ENCODE results near the gene DAPK3.

DAPK3 gene

DNA sequence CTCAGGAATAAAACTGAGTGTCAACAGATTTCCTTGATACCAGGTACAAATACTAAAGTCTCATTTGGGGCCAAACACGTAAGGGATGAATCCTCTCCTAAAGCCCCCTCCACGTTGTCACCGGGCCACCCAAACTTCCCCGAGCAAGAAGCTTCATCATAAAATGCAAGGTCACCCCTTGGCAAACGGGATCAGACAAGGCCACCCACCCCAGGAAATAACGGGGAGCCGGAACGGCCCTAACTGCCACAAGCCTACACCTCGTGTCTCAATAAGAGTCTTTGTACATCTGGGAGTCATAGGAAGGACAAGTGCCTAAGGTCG, 13.6 kb upstream of the DAPK3 start:
- DNase-seq (ENCODE audit: low spot score in 2 of 2), result no peak
- Mint-ChIP-seq H3K36me3 (peaks cover 77% of the 10 kb centered on the region), H3K4me1 (peaks cover 49% of the 10 kb centered on the region), H3K4me3 (peak overlapping the region; percentile 96), H3K27ac (peak overlapping the region; percentile 99), H3K9me3 (no peaks in the 10 kb centered on the region)
- no peak for ATAC-seq

DNA sequence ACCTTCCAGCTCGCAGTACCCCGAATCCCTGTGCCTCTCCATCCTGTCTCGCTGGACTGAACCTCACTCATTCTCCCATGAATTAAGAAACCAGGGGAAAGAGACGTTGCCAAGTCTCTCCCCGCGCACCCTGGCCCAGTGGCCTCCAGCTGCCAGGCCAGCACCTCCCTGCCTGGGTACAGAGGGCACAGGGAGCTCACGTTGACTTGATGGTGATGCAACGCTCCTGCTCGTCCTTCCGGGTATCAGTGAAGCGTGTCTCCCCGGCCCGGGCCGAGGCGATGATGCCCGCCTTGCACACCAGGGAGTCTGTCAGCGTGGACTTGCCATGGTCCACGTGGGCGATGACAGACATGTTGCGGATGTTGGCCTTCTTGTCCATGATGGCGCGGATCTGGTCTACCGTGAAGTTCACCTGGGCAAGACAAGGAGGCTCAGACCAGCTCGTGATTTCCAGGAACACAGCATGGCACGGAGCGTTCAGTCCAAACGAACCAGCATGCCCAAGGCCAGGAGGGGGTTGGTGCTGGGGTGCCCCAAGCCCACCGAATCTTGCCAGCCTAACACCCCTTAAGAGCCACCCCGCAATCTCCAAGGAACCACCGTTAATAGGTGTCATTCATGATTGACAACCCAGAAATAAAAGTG, 13.2 kb upstream of the DAPK3 start:
- Mint-ChIP-seq H3K4me3 (peak overlapping the region; percentile 96), H3K27ac (peak overlapping the region; percentile 99), H3K9me3 (no peaks in the 10 kb centered on the region), H3K4me1 (peaks cover 54% of the 10 kb centered on the region), H3K36me3 (peaks cover 82% of the 10 kb centered on the region)
- DNase-seq (ENCODE audit: low spot score in 2 of 2), result peak in 1 of 2 donors; percentile 58
- peak; percentile 2 for ATAC-seq

DNA sequence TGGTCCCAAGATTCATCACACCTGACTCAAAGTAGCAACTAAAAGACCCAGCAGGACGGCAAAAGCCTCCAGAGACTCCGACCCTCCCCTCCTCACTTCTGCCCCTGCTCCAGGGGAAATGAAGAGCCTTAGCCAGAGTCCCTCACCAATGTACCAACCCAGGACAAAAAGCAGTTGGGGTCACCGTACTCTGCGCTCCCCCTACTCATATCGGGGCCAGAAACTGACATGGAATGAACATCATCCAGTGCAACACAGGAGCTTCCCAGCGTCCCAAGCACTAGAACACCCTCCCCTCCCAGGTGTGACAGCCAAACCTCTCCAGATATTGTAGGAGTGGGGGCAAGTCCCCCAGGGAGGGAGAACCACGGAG, 12.6 kb upstream of the DAPK3 start:
- ATAC-seq (no peak), DNase-seq (ENCODE audit: low spot score in 2 of 2) (no peak)
- peak overlapping the region; percentile 96 for H3K4me3 Mint-ChIP-seq
- H3K27ac Mint-ChIP-seq, result peak overlapping the region; percentile 99
- H3K9me3 Mint-ChIP-seq, result no peaks in the 10 kb centered on the region
- H3K4me1 Mint-ChIP-seq, result peaks cover 55% of the 10 kb centered on the region
- peaks cover 88% of the 10 kb centered on the region for H3K36me3 Mint-ChIP-seq

DNA sequence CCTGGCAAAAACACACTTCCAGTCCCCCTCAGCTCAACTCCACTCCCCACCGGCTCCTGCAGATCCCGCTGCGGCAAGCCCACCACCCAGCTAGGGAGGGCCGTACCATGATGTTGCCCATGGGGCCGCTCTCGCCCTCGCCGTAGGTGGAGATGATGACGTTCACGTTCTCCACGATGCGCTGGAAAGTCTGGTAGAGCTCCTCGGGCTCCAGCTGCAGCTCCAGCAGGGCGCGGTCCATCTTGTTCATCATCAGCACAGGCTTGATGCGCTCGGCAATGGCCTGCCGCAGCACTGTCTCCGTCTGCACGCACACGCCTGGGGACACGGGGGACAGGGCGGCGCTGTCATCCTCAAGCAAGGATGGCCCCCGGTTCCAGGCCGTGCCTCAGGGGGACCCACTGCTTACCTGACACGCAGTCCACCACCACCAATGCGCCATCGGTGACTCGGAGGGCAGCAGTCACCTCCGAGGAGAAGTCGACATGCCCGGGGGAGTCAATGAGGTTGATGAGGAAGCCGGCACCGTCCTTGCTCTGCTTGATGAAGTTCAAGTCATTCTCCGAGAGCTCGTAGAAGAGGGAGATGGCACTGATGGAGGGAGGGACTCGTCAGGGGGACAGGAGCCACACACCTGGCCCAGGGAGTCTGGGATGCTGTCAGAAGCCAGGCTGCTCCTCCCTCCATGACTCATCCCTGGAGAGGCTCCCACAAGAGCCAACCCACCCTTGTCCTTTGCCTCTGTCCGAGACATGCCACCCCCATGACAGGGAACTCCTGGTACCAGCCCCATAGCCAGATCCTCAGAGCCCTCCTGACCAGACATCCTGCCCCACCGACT, 12.0 kb upstream of the DAPK3 start:
- DNase-seq (ENCODE audit: low spot score in 2 of 2) (peak in 1 of 2 donors; percentile 52), ATAC-seq (peak; percentile 4)
- H3K27ac Mint-ChIP-seq, result peak overlapping the region; percentile 99
- peaks cover 60% of the 10 kb centered on the region for H3K4me1 Mint-ChIP-seq
- H3K4me3 Mint-ChIP-seq, result peak overlapping the region; percentile 96
- no peaks in the 10 kb centered on the region for H3K9me3 Mint-ChIP-seq
- peaks cover 91% of the 10 kb centered on the region for H3K36me3 Mint-ChIP-seq

DNA sequence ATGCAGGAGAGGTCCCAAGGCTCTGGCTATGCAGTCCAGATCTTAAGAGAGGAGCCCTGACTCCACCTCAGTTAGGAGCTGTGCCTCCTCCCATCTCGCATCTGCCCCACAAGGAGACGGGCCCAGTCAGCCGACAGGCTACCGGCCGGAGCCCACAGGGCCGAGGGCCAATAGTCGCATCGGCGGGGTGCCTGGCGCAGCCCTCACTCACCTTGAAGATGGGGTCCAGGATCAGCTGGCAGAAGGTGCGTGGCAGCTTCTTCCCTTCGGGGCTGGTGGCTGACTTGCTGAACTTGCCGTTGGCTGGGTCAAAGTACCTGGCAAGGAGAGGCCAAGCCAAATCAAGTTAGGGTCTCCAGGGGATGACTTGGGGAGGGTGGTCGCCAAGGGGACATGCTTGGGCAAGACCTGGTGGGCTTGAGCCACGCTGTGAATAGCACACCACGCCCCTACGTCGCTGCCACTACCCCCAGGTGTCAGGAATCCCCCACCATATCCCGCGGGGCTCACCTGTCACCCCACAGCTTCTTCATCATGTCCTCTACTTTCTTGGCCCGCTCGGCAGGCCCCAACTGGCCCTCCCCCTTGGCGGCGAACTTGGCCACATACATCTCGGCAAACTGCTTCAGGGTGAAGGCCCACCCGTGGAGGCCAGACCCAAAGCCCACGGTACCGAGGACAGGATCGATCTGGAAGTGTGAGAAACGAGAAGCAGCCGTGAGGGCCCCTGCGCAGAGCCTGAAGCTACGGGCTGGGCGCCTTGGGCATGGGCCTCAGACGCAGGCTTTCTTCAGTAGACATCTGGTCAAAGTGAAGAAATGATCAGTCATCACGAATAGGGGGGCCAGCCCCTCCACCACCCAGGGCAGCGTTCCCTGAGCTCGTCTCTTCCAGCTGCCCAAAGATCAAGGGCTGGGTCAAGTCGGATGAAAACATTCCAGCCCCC, 11.1 kb upstream of the DAPK3 start:
- peaks cover 66% of the 10 kb centered on the region for H3K4me1 Mint-ChIP-seq
- peak overlapping the region; percentile 96 for H3K4me3 Mint-ChIP-seq
- H3K9me3 Mint-ChIP-seq, result no peaks in the 10 kb centered on the region
- peaks cover 93% of the 10 kb centered on the region for H3K36me3 Mint-ChIP-seq
- no peak for ATAC-seq
- DNase-seq (ENCODE audit: low spot score in 2 of 2), result peak in 1 of 2 donors; percentile 49
- H3K27ac Mint-ChIP-seq, result peak overlapping the region; percentile 99

DNA sequence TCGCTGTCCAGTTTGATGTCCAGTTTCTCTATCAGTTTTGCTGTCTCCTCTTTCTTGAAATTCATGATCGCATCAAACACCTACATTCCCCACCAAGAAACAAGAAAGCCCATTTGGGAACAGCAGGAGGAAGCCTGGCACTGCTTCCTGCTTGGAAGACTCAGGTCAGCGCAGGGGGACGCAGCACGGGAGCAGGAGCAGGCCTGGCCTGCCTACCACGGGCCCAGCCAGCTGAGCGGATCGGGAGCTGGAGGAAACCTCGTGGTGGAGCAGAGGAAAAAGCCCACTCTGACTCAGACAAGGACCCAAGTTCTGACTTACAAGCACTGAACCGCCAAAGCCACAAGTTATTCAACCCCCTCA, 10.5 kb upstream of the DAPK3 start:
- DNase-seq (ENCODE audit: low spot score in 2 of 2) (peak in 1 of 2 donors; percentile 49), ATAC-seq (no peak)
- Mint-ChIP-seq H3K36me3 (peaks cover 94% of the 10 kb centered on the region), H3K4me1 (peaks cover 63% of the 10 kb centered on the region), H3K27ac (peak overlapping the region; percentile 99), H3K9me3 (no peaks in the 10 kb centered on the region), H3K4me3 (peak overlapping the region; percentile 96)

DNA sequence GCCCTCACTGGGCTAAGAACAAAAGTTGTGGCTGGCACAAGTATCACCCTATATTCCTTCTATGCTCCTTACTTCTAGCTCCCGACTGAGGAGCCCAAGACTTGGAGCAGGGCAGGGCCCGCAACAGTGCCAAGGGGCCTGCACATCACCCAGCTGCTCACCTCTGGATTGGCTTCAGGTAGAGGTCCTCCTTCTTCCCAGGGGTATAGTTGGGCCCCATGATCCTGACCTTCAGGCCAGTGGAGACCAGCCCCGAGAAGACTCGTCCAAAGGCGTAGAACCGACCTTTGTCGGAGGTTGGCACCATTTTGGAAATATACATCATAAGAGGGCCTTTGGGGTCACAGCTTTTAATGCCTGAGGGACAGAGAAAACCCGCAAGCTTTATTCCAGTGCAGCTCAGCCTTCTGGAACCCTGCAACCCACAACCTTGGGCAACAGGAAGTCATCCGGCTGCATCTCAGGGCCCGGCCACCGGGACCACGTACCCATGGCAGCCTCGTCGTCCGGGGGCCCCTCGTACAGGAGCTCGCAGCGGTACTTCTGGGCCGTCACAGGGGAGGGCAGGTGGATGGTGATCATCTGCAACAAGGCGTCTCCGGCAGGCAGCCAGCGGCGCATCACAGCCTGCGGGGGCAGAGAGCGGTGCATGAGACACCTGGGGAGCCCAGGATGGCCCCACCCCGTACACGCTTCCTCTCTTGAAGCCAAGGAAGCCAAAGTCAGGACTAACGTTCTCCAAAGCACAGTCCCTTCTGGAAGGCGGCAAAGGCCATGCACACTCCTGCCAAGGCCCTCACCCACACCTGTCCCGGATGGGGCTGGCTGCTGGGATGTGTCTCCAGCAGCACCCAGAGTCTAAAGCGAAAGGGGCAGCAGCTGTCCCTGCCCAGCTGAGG, 9.7 kb upstream of the DAPK3 start:
- Mint-ChIP-seq H3K4me1 (peaks cover 61% of the 10 kb centered on the region), H3K4me3 (peak overlapping the region; percentile 96), H3K36me3 (peaks cover 100% of the 10 kb centered on the region), H3K27ac (peak overlapping the region; percentile 99), H3K9me3 (no peaks in the 10 kb centered on the region)
- peak in 1 of 2 donors; percentile 49 for DNase-seq (ENCODE audit: low spot score in 2 of 2)
- no peak for ATAC-seq

DNA sequence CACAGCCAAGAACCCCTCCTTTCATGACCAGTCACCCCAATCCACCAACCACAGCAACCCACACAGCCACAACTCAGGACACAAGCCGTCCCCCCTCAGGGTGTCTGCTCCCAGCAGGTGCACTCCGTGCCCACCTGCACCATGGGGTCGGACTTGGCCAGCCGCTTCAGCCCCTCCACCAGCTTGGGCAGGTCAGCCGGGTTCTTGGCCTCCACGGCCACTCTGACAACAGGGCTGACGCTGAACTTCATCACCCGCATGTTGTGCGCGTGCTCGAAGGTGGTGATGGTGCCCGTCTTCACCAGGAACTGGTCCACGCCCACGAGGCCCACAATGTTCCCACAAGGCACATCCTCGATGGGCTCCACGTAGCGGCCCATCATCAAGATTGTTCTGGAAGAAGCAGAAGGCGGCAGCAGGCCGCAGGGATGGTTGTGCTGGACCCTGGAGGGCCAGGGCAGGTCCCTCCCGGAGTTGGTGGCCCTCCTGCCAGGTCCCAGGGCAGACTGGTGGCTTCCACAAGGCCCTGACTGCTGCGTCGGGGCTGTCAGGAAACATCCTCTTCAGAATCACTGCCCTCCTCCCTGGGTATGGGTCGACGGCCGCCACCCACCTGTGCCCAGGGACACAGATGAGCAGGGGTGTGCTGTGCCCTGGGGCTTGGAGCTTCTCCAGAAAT, 8.9 kb upstream of the DAPK3 start:
- peak in 1 of 2 donors; percentile 48 for DNase-seq (ENCODE audit: low spot score in 2 of 2)
- Mint-ChIP-seq H3K4me1 (peaks cover 60% of the 10 kb centered on the region), H3K4me3 (no peak overlapping the region), H3K27ac (peak overlapping the region; percentile 99), H3K36me3 (peaks cover 100% of the 10 kb centered on the region), H3K9me3 (no peaks in the 10 kb centered on the region)
- peak; percentile 1 for ATAC-seq

DNA sequence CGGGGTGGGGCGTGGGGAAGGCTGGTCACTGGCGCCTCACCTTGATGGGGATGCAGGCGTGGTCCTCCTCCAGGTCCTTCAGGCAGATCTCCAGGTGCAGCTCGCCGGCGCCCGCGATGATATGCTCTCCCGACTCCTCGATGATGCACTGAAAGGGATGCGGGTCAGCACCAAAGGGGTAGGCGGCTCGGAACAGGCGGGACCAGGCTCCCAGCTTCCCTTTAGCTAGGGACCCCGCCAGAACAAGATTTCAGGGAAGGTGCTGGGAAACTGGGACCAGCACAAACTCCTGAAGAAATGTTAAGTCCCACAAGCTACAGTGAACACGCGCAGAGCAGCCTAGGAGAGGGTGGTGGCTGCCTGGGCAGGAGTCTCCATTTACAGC, 8.4 kb upstream of the DAPK3 start:
- H3K4me1 Mint-ChIP-seq, result peaks cover 54% of the 10 kb centered on the region
- no peak overlapping the region for H3K4me3 Mint-ChIP-seq
- DNase-seq (ENCODE audit: low spot score in 2 of 2) (peak in 1 of 2 donors; percentile 48), ATAC-seq (no peak)
- no peaks in the 10 kb centered on the region for H3K9me3 Mint-ChIP-seq
- H3K36me3 Mint-ChIP-seq, result peaks cover 97% of the 10 kb centered on the region
- H3K27ac Mint-ChIP-seq, result peak overlapping the region; percentile 99

DNA sequence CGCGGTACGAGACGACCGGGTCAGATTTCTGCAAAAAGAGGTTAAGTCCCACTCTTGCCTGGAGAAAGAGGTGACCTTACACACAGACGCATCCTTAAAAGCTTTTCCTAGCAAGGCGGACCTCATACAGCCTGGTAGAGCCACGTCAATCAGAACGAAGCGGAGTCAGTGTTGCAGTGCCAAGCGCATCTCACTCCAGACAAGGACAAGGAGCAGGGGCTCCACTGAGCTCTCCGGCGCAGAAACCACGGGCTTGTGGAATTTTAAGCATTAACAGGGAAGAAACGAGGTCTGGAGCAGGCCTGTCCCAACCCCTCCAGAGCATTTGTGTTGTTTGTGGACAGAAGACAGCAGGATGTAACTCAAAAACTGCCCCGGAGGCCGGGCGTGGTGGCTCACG, 7.2 kb upstream of the DAPK3 start:
- DNase-seq (ENCODE audit: low spot score in 2 of 2) (no peak), ATAC-seq (no peak)
- Mint-ChIP-seq H3K36me3 (peaks cover 85% of the 10 kb centered on the region), H3K4me1 (peaks cover 43% of the 10 kb centered on the region), H3K27ac (peak overlapping the region; percentile 99), H3K9me3 (no peaks in the 10 kb centered on the region), H3K4me3 (no peak overlapping the region)

DNA sequence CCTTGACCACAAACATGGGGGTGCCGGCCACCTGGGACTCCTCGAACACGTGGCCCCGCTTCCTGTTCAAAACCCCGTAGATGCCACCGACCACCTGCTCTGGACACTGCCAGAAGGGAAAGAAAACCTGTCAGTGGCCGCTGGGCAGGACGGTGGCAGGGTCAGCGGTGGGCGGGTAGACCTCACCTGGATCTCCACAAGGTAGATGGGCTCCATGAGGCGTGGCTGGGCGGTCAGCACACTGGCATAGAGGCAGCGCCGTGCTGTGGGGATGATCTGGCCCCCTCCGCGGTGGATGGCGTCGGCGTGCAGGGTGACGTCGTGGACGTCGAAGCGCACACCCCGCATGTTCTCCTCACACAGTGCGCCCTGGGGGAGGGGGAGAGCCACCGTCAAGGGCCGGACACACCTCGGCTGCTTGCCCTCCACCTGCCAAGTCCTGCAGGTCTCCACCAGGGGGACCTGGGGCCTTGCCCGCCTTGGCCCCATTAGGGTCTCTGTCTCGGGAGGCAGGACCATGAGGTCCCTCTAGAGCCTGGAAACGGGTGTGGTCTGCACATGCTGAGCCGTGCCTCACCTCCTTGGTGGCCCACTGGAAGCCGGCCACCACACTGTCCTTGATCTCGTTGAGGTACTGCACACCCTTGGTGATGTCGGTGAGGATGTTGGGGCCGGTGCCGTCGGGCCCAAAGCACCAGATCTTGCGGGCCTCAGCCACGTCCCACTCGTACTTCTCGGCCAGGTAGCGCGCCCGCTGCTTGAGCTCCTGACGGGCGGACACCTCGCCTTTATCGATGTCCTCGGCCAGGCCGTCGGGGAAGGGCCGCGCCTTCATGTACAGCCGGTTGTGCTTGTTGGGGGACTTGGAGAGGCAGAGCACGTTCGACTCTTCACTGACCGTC, 6.6 kb upstream of the DAPK3 start:
- Mint-ChIP-seq H3K9me3 (no peaks in the 10 kb centered on the region), H3K4me1 (peaks cover 36% of the 10 kb centered on the region), H3K27ac (peak overlapping the region; percentile 99), H3K4me3 (no peak overlapping the region), H3K36me3 (peaks cover 85% of the 10 kb centered on the region)
- ATAC-seq (peak; percentile 3), DNase-seq (ENCODE audit: low spot score in 2 of 2) (no peak)

DNA sequence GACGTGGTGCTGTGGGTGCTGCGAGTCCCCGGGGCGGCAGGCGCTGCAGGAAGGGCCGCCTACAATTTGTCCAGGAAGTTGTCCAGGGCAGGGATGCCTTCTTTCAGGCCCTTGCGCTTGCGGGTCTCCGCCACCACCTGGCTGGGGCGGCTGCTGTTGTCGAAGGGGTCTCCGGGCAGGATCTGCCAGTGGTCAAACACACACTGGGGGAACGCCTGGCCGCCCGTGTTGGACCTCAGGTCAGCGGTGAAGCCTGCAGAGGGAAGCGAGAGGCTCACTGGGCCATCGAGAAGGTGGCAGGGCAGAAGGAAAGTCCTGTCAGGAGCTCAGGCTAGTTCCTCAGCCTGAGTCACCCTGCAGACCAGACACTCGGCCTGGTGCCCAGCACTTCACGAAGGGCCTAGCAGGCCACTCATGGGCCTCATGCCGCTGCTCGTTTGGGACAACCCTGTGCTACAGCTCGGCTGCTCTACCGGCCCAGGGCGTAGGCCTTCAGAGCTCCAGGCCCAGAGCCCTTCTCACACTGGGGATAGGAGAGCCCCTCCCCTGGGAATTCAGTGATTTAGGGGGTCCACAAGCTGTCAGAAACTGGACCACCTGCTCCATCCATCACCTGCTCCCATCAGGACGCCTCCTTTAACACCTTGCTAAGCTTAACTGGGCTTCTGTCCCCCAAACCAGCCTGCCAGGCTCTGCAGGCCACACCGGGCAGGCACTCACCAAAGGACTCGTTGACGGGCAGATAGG, 5.8 kb upstream of the DAPK3 start:
- Mint-ChIP-seq H3K4me1 (peaks cover 29% of the 10 kb centered on the region), H3K9me3 (no peaks in the 10 kb centered on the region), H3K4me3 (no peak overlapping the region), H3K36me3 (peaks cover 85% of the 10 kb centered on the region), H3K27ac (peak overlapping the region; percentile 99)
- DNase-seq (ENCODE audit: low spot score in 2 of 2), result no peak
- peak; percentile 0 for ATAC-seq

DNA sequence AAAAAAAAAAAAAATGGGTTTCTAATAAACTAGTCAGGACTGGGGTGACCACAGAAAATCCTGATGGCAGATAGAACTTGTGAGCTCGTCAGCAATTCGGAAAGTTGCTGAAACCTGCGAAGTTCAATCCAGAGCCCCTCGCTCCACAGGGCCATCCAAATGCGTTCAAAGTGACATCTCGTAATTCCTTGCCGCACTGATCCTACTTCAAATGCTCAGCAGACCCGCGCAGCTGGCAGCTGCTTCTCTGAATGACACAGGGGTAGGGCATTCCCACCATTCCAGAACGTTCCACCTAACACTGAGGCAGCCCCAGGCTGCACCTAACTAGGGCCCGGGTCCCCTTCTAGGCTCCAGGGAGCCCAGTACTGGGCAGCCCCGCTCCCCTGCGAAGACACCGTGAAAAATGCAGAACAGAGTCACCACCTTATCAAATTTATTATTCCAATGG, 4.8 kb upstream of the DAPK3 start:
- peaks cover 85% of the 10 kb centered on the region for H3K36me3 Mint-ChIP-seq
- no peak for ATAC-seq
- no peaks in the 10 kb centered on the region for H3K9me3 Mint-ChIP-seq
- peaks cover 29% of the 10 kb centered on the region for H3K4me1 Mint-ChIP-seq
- no peak overlapping the region for H3K4me3 Mint-ChIP-seq
- DNase-seq (ENCODE audit: low spot score in 2 of 2), result no peak
- peak overlapping the region; percentile 99 for H3K27ac Mint-ChIP-seq

Measured in stimulated activated effector memory CD8-positive, alpha-beta T cell treated with anti-CD3 and anti-CD28 coated beads, Interleukin-12 subunit alpha, Interleukin-12 subunit beta, amount 100 ng/mL, for 72 hours (primary cell).